A549 (cell line): ENCODE data around the gene KCNG4.

Experiments used
- CTCF ChIP-seq: fragments of >200 bp; sonication (Bioruptor Twin); formaldehyde crosslinking; IDR thresholded peaks from 3 replicates; pipeline ENCODE4 v1.5.1; 2016
- HOXA7 ChIP-seq: fragments of 250-450 bp; sonication (Bioruptor Pico); IDR thresholded peaks from 2 replicates; pipeline ENCODE4 v1.5.0; 2020; ENCODE audit warnings: mild to moderate bottlenecking, moderate library complexity
- HOXB13 ChIP-seq: fragments of 250-450 bp; sonication (Bioruptor Pico); IDR thresholded peaks from 2 replicates; pipeline ENCODE4 v1.5.0; 2020; ENCODE audit warnings: low read depth, mild to moderate bottlenecking, moderate library complexity
- POLR2A ChIP-seq: IDR thresholded peaks from 2 replicates; pipeline ENCODE4 v1.6.1; 2012; ENCODE audit warnings: mild to moderate bottlenecking, low read length
- TP53 ChIP-seq: fragments of 250-450 bp; sonication (Bioruptor Pico); IDR thresholded peaks from 2 replicates; pipeline ENCODE4 v1.5.0; 2021; ENCODE audit warnings: mild to moderate bottlenecking, moderate library complexity

GRCh38 chr16:84262031-84262430 is 22.2 kb upstream of the KCNG4 start:
- no peak for TF ChIP-seq TP53 (CRISPR knock-in tag)
- TF ChIP-seq CTCF, result no peak
- TF ChIP-seq HOXB13, result no peak
- no peak for TF ChIP-seq POLR2A
- no peak for TF ChIP-seq HOXA7
